H9 (cell line): ENCODE data around the gene SPAG5. TPM values are rescaled to one million over a fixed set of nuclear protein-coding genes. Genes with fewer than 3 reads are reported as not detected.

Experiments used
- DNase-seq: peaks from one replicate; pipeline ENCODE4 v3.0.0-alpha.2; 2017
- H2AFZ ChIP-seq: one replicate; pipeline ENCODE4 v1.6.1; 2013; ENCODE audit warnings: mild to moderate bottlenecking, low read length, control low read depth, moderate library complexity
- H2AK5ac ChIP-seq: 2 replicates; pipeline ENCODE4 v1.6.1; 2013; ENCODE audit warnings: low read length, control low read depth, mixed read lengths; ENCODE audit not compliant: insufficient read length
- H2BK120ac ChIP-seq: one replicate; pipeline ENCODE4 v1.6.1; 2013; ENCODE audit warnings: low read depth, mild to moderate bottlenecking, low read length, control low read depth, inconsistent platforms; ENCODE audit not compliant: poor library complexity, severe bottlenecking
- H2BK12ac ChIP-seq: 2 replicates; pipeline ENCODE4 v1.6.1; 2013; ENCODE audit warnings: low read length, control low read depth, mixed read lengths, low read depth; ENCODE audit not compliant: insufficient read length
- H2BK15ac ChIP-seq: 2 replicates; pipeline ENCODE4 v1.6.1; 2013; ENCODE audit warnings: low read depth, low read length, control low read depth
- H2BK20ac ChIP-seq: one replicate; pipeline ENCODE4 v1.6.1; 2013; ENCODE audit warnings: low read depth, mild to moderate bottlenecking, low read length, control low read depth, inconsistent platforms; ENCODE audit not compliant: poor library complexity, severe bottlenecking
- H2BK5ac ChIP-seq: 2 replicates; pipeline ENCODE4 v1.6.1; 2013; ENCODE audit warnings: low read length, control low read depth, mixed read lengths; ENCODE audit not compliant: insufficient read length
- H3K14ac ChIP-seq: 2 replicates; pipeline ENCODE4 v1.6.1; 2013; ENCODE audit warnings: low read length, control low read depth; ENCODE audit not compliant: insufficient read depth
- H3K18ac ChIP-seq: 2 replicates; pipeline ENCODE4 v1.6.1; 2013; ENCODE audit warnings: low read depth, mild to moderate bottlenecking, mixed read lengths, low read length, control low read depth; ENCODE audit not compliant: insufficient read length
- H3K23ac ChIP-seq: 2 replicates; pipeline ENCODE4 v1.6.1; 2013; ENCODE audit warnings: low read length, control low read depth, mixed read lengths, low read depth; ENCODE audit not compliant: insufficient read length
- H3K23me2 ChIP-seq: 2 replicates; pipeline ENCODE4 v1.6.1; 2013; ENCODE audit warnings: low read depth, mild to moderate bottlenecking, mixed read lengths, low read length, control low read depth; ENCODE audit not compliant: insufficient read length, poor library complexity, severe bottlenecking
- H3K27ac ChIP-seq: 2 replicates; pipeline ENCODE4 v1.5.1; 2013; ENCODE audit warnings: low read length, control low read depth, mixed read lengths, low read depth; ENCODE audit not compliant: insufficient read length
- H3K27me3 ChIP-seq: 2 replicates; pipeline ENCODE4 v1.6.1; 2013; ENCODE audit warnings: low read length, control low read depth, inconsistent platforms; ENCODE audit not compliant: insufficient read depth
- H3K4ac ChIP-seq: 2 replicates; pipeline ENCODE4 v1.6.1; 2013; ENCODE audit warnings: low read depth, mild to moderate bottlenecking, control low read depth, inconsistent platforms, low read length, moderate library complexity
- H3K4me1 ChIP-seq: 2 replicates; pipeline ENCODE4 v1.6.1; 2013; ENCODE audit warnings: low read length, control low read depth, inconsistent platforms; ENCODE audit not compliant: insufficient read depth
- H3K4me2 ChIP-seq: 2 replicates; pipeline ENCODE4 v1.6.1; 2013; ENCODE audit warnings: low read length, control low read depth, mixed read lengths; ENCODE audit not compliant: insufficient read length, insufficient read depth
- H3K56ac ChIP-seq: 2 replicates; pipeline ENCODE4 v1.6.1; 2013; ENCODE audit warnings: low read depth, mild to moderate bottlenecking, mixed read lengths, low read length, control low read depth; ENCODE audit not compliant: insufficient read length
- H3K79me1 ChIP-seq: 2 replicates; pipeline ENCODE4 v1.6.1; 2013; ENCODE audit warnings: low read depth, mild to moderate bottlenecking, moderate library complexity, low read length, control low read depth, inconsistent platforms; ENCODE audit not compliant: insufficient read depth, poor library complexity, severe bottlenecking
- H3K79me2 ChIP-seq: 2 replicates; pipeline ENCODE4 v1.6.1; 2013; ENCODE audit warnings: low read length, control low read depth, inconsistent platforms; ENCODE audit not compliant: insufficient read depth
- H3K9ac ChIP-seq: 2 replicates; pipeline ENCODE4 v1.6.1; 2013; ENCODE audit warnings: low read length, control low read depth, mixed read lengths; ENCODE audit not compliant: insufficient read length; ENCODE audit errors: extremely low read depth
- H3K9me3 ChIP-seq: one replicate; pipeline ENCODE4 v1.6.1; 2013; ENCODE audit warnings: low read depth, low read length, inconsistent platforms; ENCODE audit not compliant: control insufficient read depth
- H3T11ph ChIP-seq: one replicate; pipeline ENCODE4 v1.6.1; 2013; ENCODE audit warnings: mild to moderate bottlenecking, low read length, control low read depth, inconsistent platforms
- H4K20me1 ChIP-seq: one replicate; pipeline ENCODE4 v1.6.1; 2013; ENCODE audit not compliant: control insufficient read depth, insufficient read length, insufficient read depth
- H4K5ac ChIP-seq: 2 replicates; pipeline ENCODE4 v1.6.1; 2013; ENCODE audit warnings: low read depth, mild to moderate bottlenecking, mixed read lengths, low read length, control low read depth; ENCODE audit not compliant: insufficient read length
- H4K8ac ChIP-seq: replicated peaks from 2 replicates; pipeline ENCODE4 v1.6.1; 2013; ENCODE audit warnings: low read length, control low read depth, mixed read lengths, low read depth; ENCODE audit not compliant: insufficient read length
- H4K91ac ChIP-seq: 2 replicates; pipeline ENCODE4 v1.6.1; 2013; ENCODE audit warnings: low read depth, mild to moderate bottlenecking, moderate library complexity, mixed read lengths, low read length, control low read depth; ENCODE audit not compliant: insufficient read length
- H3K27ac Mint-ChIP-seq, 3 experiments: 2 replicates in 2 of 3; 3 replicates in 1 of 3; pipeline ENCODE4 v1.8.0; 2020 to 2021; ENCODE audit warnings: mixed read lengths in 3 of 3, mild to moderate bottlenecking in 1 of 3, moderate library complexity in 1 of 3
- H3K27me3 Mint-ChIP-seq: 2 replicates; pipeline ENCODE4 v1.8.0; 2021; ENCODE audit warnings: low read depth, mild to moderate bottlenecking, moderate library complexity, mixed read lengths
- H3K36me3 Mint-ChIP-seq, 3 experiments: 2 replicates in 2 of 3; 3 replicates in 1 of 3; pipeline ENCODE4 v1.8.0; 2020 to 2021; ENCODE audit warnings: low read depth in 3 of 3, mixed read lengths in 3 of 3; ENCODE audit not compliant: insufficient read depth in 1 of 3
- H3K4me1 Mint-ChIP-seq, 2 experiments: 2 replicates each; pipeline ENCODE4 v1.8.0; 2020; ENCODE audit warnings: mixed read lengths in 2 of 2
- H3K4me3 Mint-ChIP-seq, 2 experiments: 2 replicates in 1 of 2; 3 replicates in 1 of 2; pipeline ENCODE4 v1.8.0; 2020 to 2021; ENCODE audit warnings: mild to moderate bottlenecking in 2 of 2, mixed read lengths in 2 of 2, moderate library complexity in 1 of 2
- H3K9me3 Mint-ChIP-seq, 2 experiments: 2 replicates in 1 of 2; 3 replicates in 1 of 2; pipeline ENCODE4 v1.8.0; 2020; ENCODE audit warnings: mild to moderate bottlenecking in 2 of 2, mixed read lengths in 2 of 2, moderate library complexity in 1 of 2
- CTCF ChIP-seq: fragments of 200-600 bp; sonication (generic); conservative IDR thresholded peaks from 3 replicates; pipeline ENCODE4 v1.8.0; 2021; ENCODE audit warnings: antibody characterized with exemption, mild to moderate bottlenecking
- WGBS: extraction: QIAGEN DNeasy Blood & Tissue Kit; methylation state at CpG from one replicate; pipeline ENCODE4 v1.1.7; 2013; ENCODE audit warnings: missing lambda C conversion rate, low lambda C conversion rate, mixed read lengths; ENCODE audit not compliant: insufficient read length; ENCODE audit errors: extremely low coverage; 5-methylcytosine and 5-hydroxymethylcytosine counted together
- total RNA-seq: library from RNA; stranded (reverse); gene quantifications from 2 replicates; pipeline ENCODE4 v1.2.1, GENCODE V29; 2021

Gene SPAG5
- total RNA-seq, 1 experiment from 2014 or later, result 122 TPM

- DNase-seq, result no peak
- H3K18ac ChIP-seq, result no peak overlapping the region
- no peak overlapping the region for H3K23ac ChIP-seq
- H3K79me2 ChIP-seq, result no peaks in the 10 kb centered on the region
- H3K27ac Mint-ChIP-seq, result no peak overlapping the region
- no peak overlapping the region for H3K9ac ChIP-seq
- H2BK5ac ChIP-seq, result no peak overlapping the region
- no peaks in the 10 kb centered on the region for H3K27me3 ChIP-seq
- no peaks in the 10 kb centered on the region for H3K79me1 ChIP-seq
- H3T11ph ChIP-seq, result no peak overlapping the region
- H3K4ac ChIP-seq, result no peak overlapping the region
- H3K4me3 Mint-ChIP-seq, result no peak overlapping the region
- no peak overlapping the region for H3K56ac ChIP-seq
- no peaks in the 10 kb centered on the region for H3K9me3 ChIP-seq
- no peak overlapping the region for H2BK15ac ChIP-seq
- no peaks in the 10 kb centered on the region for H3K27me3 Mint-ChIP-seq
- no peaks in the 10 kb centered on the region for H3K9me3 Mint-ChIP-seq
- no peak overlapping the region for H3K27ac ChIP-seq
- H2BK120ac ChIP-seq, result no peak overlapping the region
- H3K14ac ChIP-seq, result no peak overlapping the region
- H3K4me2 ChIP-seq, result no peak overlapping the region
- no peak overlapping the region for H4K91ac ChIP-seq
- no peak overlapping the region for H2BK20ac ChIP-seq
- H2AK5ac ChIP-seq, result no peak overlapping the region
- no peaks in the 10 kb centered on the region for H3K23me2 ChIP-seq
- H3K4me1 Mint-ChIP-seq, result peaks cover under 1% of the 10 kb centered on the region in 2 experiments; a peak in 3 of 4 replicates
- no peaks in the 10 kb centered on the region for H3K4me1 ChIP-seq
- H4K20me1 ChIP-seq, result no peaks in the 10 kb centered on the region
- peaks cover 36 to 68% (median 62%) of the 10 kb centered on the region in 3 experiments; a peak in 6 of 7 replicates for H3K36me3 Mint-ChIP-seq
- H4K8ac ChIP-seq, result no peak overlapping the region
- no peak overlapping the region for H2BK12ac ChIP-seq
- H4K5ac ChIP-seq, result no peak overlapping the region
- WGBS, result no CpG with 5 or more reads among the region's 4 CpGs
- TF ChIP-seq CTCF, result no peak
- H2AFZ ChIP-seq, result no peak overlapping the region
These were observed 6.6 kb downstream of the SPAG5 start for GRCh38 chr17:28592260-28592659.
